Choroid plexus epithelial cell (primary cell): ENCODE results near the gene TMED7.

ENCODE experiments used
- DNase-seq: peaks from one replicate; pipeline ENCODE4 v3.0.0-alpha.2; 2010; ENCODE audit warnings: low read depth
- H3K4me3 ChIP-seq: 2 replicates; pipeline ENCODE4 v1.5.1; 2011; ENCODE audit warnings: low read depth, mild to moderate bottlenecking, control low read depth, low read length, moderate library complexity
- CTCF ChIP-seq: conservative IDR thresholded peaks from 2 replicates; pipeline ENCODE4 v1.5.1; 2011; ENCODE audit warnings: low read depth, mild to moderate bottlenecking, control low read depth, inconsistent platforms, low read length, moderate library complexity

TMED7 gene

GRCh38 chr5:115578657-115579056, 47.2 kb downstream of the TMED7 start:
- no peak overlapping the region for H3K4me3 ChIP-seq
- TF ChIP-seq CTCF, result no peak
- DNase-seq, result no peak

DNA sequence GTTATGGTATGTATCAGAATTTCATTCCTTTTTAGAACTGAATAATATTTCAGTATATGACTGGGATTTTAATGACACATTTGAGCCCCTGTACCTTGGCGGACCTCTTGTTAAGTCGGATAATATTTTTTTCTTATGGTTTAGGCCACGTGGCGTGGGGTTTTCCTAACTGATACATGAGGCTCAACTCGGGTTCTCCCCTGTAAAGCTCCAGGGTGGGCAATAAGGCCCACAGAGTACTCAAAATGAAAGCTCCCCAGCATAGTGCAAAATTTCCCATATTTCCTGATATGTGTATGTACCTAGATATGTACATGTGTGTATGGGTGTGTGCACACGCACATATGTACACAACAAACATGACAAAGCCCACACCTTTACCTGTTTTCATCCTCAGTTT, 48.1 kb downstream of the TMED7 start:
- no peak for DNase-seq
- H3K4me3 ChIP-seq, result no peak overlapping the region
- no peak for TF ChIP-seq CTCF

- DNase-seq, result no peak
- no peak for TF ChIP-seq CTCF
- no peak overlapping the region for H3K4me3 ChIP-seq
These were observed 48.5 kb downstream of the TMED7 start for GRCh38 chr5:115577329-115577728.

DNA sequence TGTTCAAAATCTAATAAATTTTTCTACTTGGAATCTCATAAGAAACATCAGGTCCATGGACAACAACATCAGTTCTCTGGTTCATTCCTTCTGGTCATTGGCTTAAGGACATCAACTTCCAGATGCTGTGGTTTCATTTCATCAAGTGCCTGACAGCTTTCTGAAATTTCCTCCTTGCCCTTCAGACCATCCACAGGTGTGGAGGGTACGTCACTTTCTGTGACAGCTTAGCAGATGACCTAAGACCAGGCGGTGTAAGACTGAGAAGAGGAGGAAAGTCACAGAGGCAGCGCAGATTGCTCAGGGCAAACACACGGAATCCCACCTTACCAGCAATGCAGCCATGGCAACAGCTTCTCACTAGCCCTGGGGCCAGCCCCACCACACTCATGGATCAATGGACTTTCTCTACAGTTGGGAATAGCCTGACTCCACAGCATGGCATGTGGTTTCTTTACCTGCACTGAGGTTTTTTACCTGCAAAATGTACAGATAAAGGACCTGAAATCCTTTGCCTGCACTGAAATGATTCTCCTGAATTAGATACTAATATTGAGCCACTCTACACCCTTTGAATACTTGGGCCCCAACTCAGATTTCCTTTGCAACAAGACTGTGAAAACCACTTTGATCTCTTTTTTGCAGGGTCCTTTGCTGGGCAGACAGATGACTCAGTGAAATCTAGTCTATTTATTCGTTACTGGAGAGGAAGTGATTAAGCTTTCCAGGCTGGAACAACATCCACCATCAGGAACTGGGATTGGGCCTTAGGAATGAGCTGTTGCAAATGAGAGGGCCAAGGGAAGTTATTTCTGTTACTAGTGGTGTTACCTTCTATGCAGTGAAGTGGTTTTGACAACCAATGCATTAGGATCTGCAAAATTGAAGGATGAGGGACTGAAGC, 50.4 kb downstream of the TMED7 start:
- no peak for TF ChIP-seq CTCF
- no peak overlapping the region for H3K4me3 ChIP-seq
- peak; percentile 58 for DNase-seq

- TF ChIP-seq CTCF, result no peak
- no peak overlapping the region for H3K4me3 ChIP-seq
- DNase-seq, result peak; percentile 83
These were observed 52.7 kb downstream of the TMED7 start for GRCh38 chr5:115573133-115573532.

- no peak for DNase-seq
- peak; percentile 14 for TF ChIP-seq CTCF
- H3K4me3 ChIP-seq, result no peak overlapping the region
These were observed 54.4 kb downstream of the TMED7 start for GRCh38 chr5:115571441-115571878.

- no peak overlapping the region for H3K4me3 ChIP-seq
- no peak for TF ChIP-seq CTCF
- DNase-seq, result no peak
These were observed 57.2 kb downstream of the TMED7 start for GRCh38 chr5:115568668-115569067.
